Keratinocyte (primary cell): ENCODE results near the gene CDCP2. TPM values are rescaled to one million over a fixed set of nuclear protein-coding genes. Genes with fewer than 3 reads are reported as not detected.
A peak's percentile ranks its signal among the peaks of the same experiment; 100 is the strongest.

Experiments used
- DNase-seq: peaks from one replicate; pipeline ENCODE4 v3.0.0-alpha.2; 2011; ENCODE audit warnings: low read depth, missing footprints, low spot score
- FAIRE-seq: peaks from 2 replicates; lab custom pipeline; 2011; peaks lifted over from hg19 to GRCh38; lab: Jason Lieb, UNC
- H2AFZ ChIP-seq: 2 replicates; pipeline ENCODE4 v1.6.0; 2012; ENCODE audit warnings: low read length, control low read depth, inconsistent platforms; ENCODE audit not compliant: control insufficient read depth
- H3K27ac ChIP-seq: 2 replicates; pipeline ENCODE4 v1.5.1; 2011; ENCODE audit warnings: low read length; ENCODE audit not compliant: control insufficient read depth, insufficient read depth
- H3K27me3 ChIP-seq: 3 replicates; pipeline ENCODE4 v1.6.0; 2011; ENCODE audit warnings: low read length; ENCODE audit not compliant: control insufficient read depth, insufficient read depth; ENCODE audit errors: extremely low read depth
- H3K36me3 ChIP-seq, 2 experiments: 2 replicates in 1 of 2; 3 replicates in 1 of 2; pipeline ENCODE4 v1.5.1; 2011; ENCODE audit warnings: low read length in 2 of 2, mild to moderate bottlenecking in 1 of 2; ENCODE audit not compliant: control insufficient read depth in 2 of 2, insufficient read depth in 2 of 2; ENCODE audit errors: extremely low read depth in 1 of 2
- H3K4me1 ChIP-seq: 3 replicates; pipeline ENCODE4 v1.5.1; 2011; ENCODE audit warnings: low read length; ENCODE audit not compliant: control insufficient read depth, insufficient read depth; ENCODE audit errors: extremely low read depth
- H3K4me2 ChIP-seq: 3 replicates; pipeline ENCODE4 v1.6.0; 2011; ENCODE audit warnings: low read depth, low read length; ENCODE audit not compliant: control insufficient read depth, insufficient read depth; ENCODE audit errors: extremely low read depth
- H3K4me3 ChIP-seq, 3 experiments: fragments of 200-600 bp in 1 of 3; sonication (generic) in 1 of 3; 2 replicates in 2 of 3; 3 replicates in 1 of 3; pipeline ENCODE4 v1.5.1; 2011 to 2016; ENCODE audit warnings: low read length in 3 of 3, mild to moderate bottlenecking in 3 of 3, control low read depth in 2 of 3, inconsistent platforms in 1 of 3, low read depth in 1 of 3, mixed read lengths in 1 of 3, mixed run types in 1 of 3, moderate library complexity in 1 of 3; ENCODE audit not compliant: control insufficient read depth in 2 of 3, insufficient read depth in 2 of 3; ENCODE audit errors: extremely low read depth in 1 of 3
- H3K79me2 ChIP-seq: 2 replicates; pipeline ENCODE4 v1.6.0; 2012; ENCODE audit warnings: low read length; ENCODE audit not compliant: control insufficient read depth, insufficient read depth
- H3K9ac ChIP-seq: 3 replicates; pipeline ENCODE4 v1.6.0; 2011; ENCODE audit warnings: low read length; ENCODE audit not compliant: control insufficient read depth, insufficient read depth; ENCODE audit errors: extremely low read depth
- H3K9me1 ChIP-seq: 3 replicates; pipeline ENCODE4 v1.6.0; 2011; ENCODE audit warnings: low read length; ENCODE audit not compliant: control insufficient read depth, insufficient read depth; ENCODE audit errors: extremely low read depth
- H3K9me3 ChIP-seq: 2 replicates; pipeline ENCODE4 v1.5.1; 2012; ENCODE audit warnings: low read depth, low read length; ENCODE audit not compliant: control insufficient read depth
- H4K20me1 ChIP-seq: 3 replicates; pipeline ENCODE4 v1.6.0; 2011; ENCODE audit warnings: low read length; ENCODE audit not compliant: control insufficient read depth, insufficient read depth; ENCODE audit errors: extremely low read depth
- CTCF ChIP-seq, 3 experiments: IDR thresholded peaks in 1 of 3; conservative IDR thresholded peaks in 1 of 3; optimal IDR thresholded peaks in 1 of 3; 2 replicates in 2 of 3; 3 replicates in 1 of 3; pipeline versions ENCODE3 to v1.5.1; 2011; ENCODE audit warnings: low read length in 3 of 3, mild to moderate bottlenecking in 3 of 3, moderate library complexity in 2 of 3, control low read depth in 1 of 3, inconsistent platforms in 1 of 3; ENCODE audit not compliant: insufficient read depth in 2 of 3; ENCODE audit errors: extremely low read depth in 1 of 3
- EZH2 ChIP-seq: IDR thresholded peaks from one replicate; pipeline ENCODE4 v1.6.1; 2012; ENCODE audit warnings: inconsistent platforms, mild to moderate bottlenecking, low read length, moderate library complexity
- dilution Hi-C: fragments of 300-500 bp; cut with MboI; formaldehyde crosslinking; loops from one replicate; pipeline ENCODE4 v1.7.0; 2020; ENCODE audit warnings: low sequenced_read_pairs; ENCODE audit not compliant: extremely low pct_ligation_motif_present
- polyA plus RNA-seq, 5 experiments: library from polyadenylated mRNA; depleted of rRNA in 3 of 5; stranded (reverse) in 3 of 5; stranded (forward) in 1 of 5; unstranded in 1 of 5; fragments of >200 nt; gene quantifications; 1 replicate in 1 of 5; 2 replicates in 3 of 5; 3 replicates in 1 of 5; pipeline versions ENCODE4 v1.2.1 to v1.2.3, GENCODE V29; 2011 to 2012; ENCODE audit warnings: missing spikeins in 2 of 5, low read depth in 1 of 5, low replicate concordance in 1 of 5

Gene CDCP2
- polyA plus RNA-seq, 1 donor (not counting 4 experiments of a cell fraction or from before 2014, with no cell fraction given): not detected

- no peak overlapping the region for H3K4me3 ChIP-seq
- H3K79me2 ChIP-seq: no peaks in the 10 kb centered on the region
- peak overlapping the region; percentile 25 for H3K4me2 ChIP-seq
- peak overlapping the region; percentile 71 for H2AFZ ChIP-seq
- dilution Hi-C loops: no loop called here
- no peaks in the 10 kb centered on the region for H3K36me3 ChIP-seq
- H3K27me3 ChIP-seq: no peaks in the 10 kb centered on the region
- H3K9me3 ChIP-seq: no peaks in the 10 kb centered on the region
- H3K9me1 ChIP-seq: no peaks in the 10 kb centered on the region
- H4K20me1 ChIP-seq: no peaks in the 10 kb centered on the region
- no peak overlapping the region for H3K27ac ChIP-seq
- FAIRE-seq (peak; percentile 52), DNase-seq (no peak)
- no peak overlapping the region for H3K9ac ChIP-seq
- peaks cover 16% of the 10 kb centered on the region for H3K4me1 ChIP-seq
- TF ChIP-seq CTCF (optimal IDR thresholded peaks at IDR 0.05 in 1 of 3, IDR thresholded peaks at IDR 0.05 in 1 of 3, conservative IDR thresholded peaks at IDR 0.05 in 1 of 3; ENCODE audit: extremely low read depth in 1 of 3, insufficient read depth in 2 of 3, low read length in 3 of 3): no peak
- no peak for TF ChIP-seq EZH2
These were observed 987 bp upstream of the CDCP2 start for GRCh38 chr1:54153535-54154439.

GRCh38 chr1:54151013-54151412 lies 1.8 kb downstream of the CDCP2 start:
- Histone ChIP-seq H3K27ac (no peak overlapping the region), H3K27me3 (no peaks in the 10 kb centered on the region), H3K9me1 (no peaks in the 10 kb centered on the region), H3K36me3 (no peaks in the 10 kb centered on the region), H3K9me3 (no peaks in the 10 kb centered on the region), H3K4me3 (no peak overlapping the region), H3K4me2 (no peak overlapping the region), H3K4me1 (peaks cover 5% of the 10 kb centered on the region), H2AFZ (no peak overlapping the region), H4K20me1 (no peaks in the 10 kb centered on the region), H3K9ac (no peak overlapping the region), H3K79me2 (no peaks in the 10 kb centered on the region)
- DNase-seq (no peak), FAIRE-seq (no peak)
- TF ChIP-seq CTCF (optimal IDR thresholded peaks at IDR 0.05 in 1 of 3, IDR thresholded peaks at IDR 0.05 in 1 of 3, conservative IDR thresholded peaks at IDR 0.05 in 1 of 3; ENCODE audit: extremely low read depth in 1 of 3, insufficient read depth in 2 of 3, low read length in 3 of 3) (no peak), EZH2 (no peak)
- dilution Hi-C loops: no loop called here
